GM18526 (cell line): ENCODE results near the gene UCHL5.

ENCODE experiments used
- POLR2A ChIP-seq: IDR thresholded peaks from 3 replicates; pipeline ENCODE4 v1.6.1; 2011; ENCODE audit not compliant: insufficient read length; ENCODE audit errors: extremely low read depth

Gene UCHL5

DNA sequence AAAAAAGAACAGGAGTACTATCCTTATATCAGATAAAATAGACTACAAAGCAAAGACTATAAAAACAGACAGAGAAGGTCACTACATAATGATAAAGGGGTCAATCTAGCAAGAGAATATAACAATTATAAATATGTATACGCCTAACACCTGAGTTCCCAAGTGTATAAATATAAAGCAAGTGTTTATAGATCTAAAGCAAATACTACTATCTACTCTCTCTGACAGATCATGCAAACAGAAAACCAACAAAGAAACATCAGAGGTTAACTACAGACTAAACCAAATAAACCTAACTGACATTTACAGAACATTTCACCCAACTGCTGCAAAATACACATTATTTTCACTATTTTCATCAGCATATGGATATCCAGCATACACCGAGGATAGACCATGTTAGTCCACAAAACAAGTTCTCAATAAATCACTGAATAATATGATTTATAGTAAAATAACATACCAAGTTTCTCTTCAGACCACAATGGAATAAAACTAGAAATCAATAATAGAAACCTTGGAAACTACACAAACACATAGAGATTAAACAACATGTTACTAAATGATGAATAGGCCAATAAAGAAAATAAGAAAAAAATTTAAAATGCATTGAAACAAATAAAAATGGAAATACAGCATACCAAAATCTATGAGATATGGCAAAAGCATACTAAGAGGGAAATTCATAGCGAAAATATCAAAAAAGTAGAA lies 22.7 kb downstream of the UCHL5 start:
- no peak for TF ChIP-seq POLR2A

DNA sequence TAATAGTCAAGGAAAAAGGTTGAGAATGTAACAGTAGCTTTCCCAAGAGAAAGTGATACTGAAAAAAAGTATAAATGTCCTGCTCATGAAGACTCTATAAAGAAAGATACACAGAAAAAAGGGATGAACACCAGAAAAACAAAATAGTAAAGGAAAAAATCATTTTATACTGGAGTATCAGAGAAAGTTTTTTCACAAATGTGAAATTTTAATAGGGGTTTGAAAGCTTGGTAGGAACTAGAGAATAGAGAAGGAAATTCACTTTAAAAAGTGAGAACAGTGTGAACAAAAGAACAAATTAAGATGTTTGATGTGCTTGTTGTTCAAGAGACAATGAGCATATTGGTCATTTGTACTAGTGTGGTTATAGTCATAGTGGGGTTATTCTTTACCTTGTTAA lies 25.6 kb downstream of the UCHL5 start:
- no peak for TF ChIP-seq POLR2A

DNA sequence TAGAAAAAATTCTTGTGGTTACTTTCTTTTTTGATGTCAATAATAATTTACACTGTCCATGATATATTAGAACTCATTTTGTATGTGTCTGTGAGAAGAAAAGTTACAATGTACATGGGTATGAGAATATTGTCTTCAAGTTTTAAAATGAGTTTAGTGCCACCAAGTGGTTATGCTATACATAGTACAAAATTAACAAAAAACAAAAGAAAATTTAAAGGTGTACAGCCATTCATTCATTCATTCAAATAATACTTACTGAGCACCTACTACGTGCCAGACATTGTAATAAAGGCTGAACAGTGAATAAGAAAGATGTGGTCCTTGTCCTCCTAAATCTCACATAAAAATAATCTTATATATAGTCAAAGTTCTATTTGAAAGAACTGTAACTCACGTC lies 27.7 kb downstream of the UCHL5 start:
- TF ChIP-seq POLR2A = no peak

DNA sequence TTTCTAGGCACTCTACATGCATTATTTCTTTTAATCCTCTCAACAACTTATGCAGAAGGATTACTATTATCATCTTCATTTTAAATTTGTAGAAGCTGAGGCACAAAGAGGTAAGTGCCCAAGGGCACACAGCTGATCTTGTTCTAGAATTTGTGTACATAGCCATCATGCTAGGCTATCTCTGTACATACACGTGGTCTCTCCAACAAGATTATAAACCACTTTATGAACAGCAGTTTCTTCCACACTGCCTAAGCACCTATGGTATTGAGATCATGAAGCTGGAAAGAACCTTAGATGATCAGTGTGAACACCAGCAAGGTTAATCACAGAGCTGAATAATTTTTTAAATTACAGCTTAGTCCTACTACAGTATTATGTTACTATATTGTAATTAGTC lies 28.9 kb downstream of the UCHL5 start:
- no peak for TF ChIP-seq POLR2A

DNA sequence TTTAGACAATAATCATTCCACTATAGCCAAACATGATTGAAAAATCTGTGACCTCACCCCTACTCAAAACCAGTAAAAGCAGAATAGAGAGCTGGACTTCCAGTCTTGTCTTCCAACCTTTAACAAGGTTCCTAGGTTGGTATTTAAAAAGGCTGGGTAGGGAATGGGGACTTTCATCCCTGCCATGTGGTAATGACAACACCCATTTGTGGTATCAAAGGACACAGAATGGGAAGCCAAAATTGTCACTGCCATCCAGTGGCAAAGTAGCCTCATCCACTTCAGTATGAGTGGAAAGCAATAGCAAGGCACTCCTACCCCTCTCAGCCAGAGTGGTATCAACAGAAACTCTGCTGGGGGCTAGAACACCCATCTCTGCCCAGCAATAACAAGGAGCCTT lies 33.9 kb downstream of the UCHL5 start:
- TF ChIP-seq POLR2A = no peak

DNA sequence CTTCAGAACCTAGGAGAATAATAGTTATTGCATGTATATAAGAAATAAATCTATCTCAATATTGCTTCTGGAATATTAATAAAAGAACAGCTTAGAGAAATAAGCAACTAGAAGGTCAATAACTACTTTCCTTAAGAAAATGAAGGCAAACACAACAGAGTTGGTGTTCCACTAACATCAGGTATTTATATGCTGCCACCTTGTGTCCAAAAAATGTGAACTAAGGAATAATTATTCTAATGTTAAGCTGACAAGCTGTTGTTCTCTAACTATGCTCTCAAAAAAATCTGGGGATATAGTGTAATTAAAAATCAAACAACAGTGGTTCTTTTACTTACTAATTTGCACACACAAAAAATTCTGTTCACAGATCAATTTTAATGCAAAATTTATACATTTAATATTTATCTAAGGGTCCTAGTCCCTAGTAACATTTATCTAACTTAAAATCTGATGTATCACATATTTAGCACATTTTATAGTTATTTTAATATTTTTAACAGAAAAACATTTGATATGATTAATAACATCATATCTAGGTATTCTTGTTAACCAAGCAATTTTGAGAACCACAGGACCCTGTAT lies 39.6 kb downstream of the UCHL5 start:
- no peak for TF ChIP-seq POLR2A

DNA sequence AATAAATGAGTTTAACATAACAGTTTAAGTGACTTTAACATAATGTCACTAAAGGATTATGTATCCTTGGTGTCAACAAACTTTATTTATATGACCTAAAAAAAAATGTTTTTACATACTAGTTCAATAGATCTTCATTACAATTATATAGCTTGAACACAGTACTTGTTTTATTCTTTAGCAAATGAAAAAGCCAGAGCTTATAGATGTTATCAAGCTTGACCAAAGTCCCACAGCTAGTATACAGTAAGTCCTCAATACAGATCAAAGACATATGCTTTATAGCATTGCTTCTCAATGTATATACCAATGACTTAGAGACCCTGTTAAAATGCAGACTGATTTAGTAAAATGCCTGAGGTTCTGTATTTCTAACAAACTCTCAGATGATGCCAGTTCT lies 42.4 kb downstream of the UCHL5 start:
- no peak for TF ChIP-seq POLR2A

DNA sequence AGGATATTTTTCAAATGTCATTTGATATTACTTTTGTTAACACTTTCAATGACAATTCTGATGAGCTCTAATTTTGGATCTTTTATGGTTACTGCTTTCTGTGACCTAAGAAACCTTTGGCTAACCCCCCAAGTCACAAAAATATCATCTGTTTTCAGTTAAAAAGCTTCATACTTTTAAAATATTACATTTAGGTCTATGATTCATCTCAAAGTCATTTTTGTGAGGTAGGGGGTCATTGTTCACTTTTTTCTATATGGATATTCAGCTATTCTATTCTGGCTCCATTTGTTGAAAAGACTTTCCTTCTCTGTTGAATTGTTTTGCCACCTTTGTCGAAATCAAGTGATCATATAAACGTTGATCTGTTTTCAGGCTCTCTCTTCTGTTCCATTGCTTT lies 44.8 kb downstream of the UCHL5 start:
- no peak for TF ChIP-seq POLR2A

DNA sequence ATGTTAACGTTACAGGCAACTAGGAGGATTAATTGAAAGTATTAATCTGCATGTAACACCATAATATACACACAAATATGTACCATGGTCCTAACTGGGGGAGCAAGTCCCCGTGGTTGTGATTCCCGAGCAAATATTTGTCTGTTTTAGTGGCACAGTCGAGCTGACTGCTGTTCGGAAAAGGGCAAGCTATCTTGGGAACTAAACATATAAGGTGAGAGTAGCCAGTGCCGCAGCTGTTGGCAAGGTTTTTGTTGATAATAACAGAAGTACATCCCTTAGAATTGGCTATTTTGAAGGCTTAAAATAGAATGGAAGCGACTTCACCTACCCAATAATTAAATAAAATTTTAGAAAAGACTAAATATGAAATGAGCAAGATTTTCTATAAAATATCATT lies 45.5 kb downstream of the UCHL5 start:
- no peak for TF ChIP-seq POLR2A

DNA sequence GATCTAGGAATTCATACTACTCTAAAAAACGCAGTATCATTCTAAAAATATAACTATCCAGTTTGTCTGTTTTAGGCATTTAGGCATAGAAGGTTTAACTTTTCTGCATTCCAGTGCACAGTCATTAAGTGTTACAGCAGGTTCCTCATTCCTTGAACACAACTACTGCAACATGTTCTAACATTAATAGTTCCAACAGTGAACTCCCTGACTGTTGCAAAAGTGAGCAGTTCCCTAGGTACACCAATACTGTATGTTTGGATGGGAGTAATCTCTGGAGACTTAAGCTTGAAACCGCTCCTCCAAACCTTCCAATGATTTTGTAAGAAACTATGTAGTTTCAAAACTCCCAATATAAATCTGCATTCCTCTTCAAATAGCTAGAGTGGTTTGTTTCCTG lies 46.2 kb downstream of the UCHL5 start:
- TF ChIP-seq POLR2A = no peak

DNA sequence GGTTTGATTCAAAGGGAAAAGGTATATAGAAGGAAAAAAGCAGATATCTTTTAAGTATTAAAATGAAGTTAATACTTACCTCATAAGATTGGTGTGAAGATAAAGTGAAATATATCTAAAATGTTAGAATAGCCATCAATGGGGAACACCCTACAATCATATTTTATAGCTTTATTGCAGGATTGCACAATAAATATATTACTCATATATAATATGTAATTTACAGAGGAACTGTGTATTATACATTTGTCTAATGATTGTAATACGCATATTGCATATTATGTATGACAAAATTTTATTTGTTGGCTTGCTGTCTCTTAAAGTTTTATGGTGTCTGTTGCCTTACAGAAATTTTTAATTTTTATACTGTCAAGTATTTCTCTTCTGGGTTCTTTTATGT lies 47.8 kb downstream of the UCHL5 start:
- no peak for TF ChIP-seq POLR2A

DNA sequence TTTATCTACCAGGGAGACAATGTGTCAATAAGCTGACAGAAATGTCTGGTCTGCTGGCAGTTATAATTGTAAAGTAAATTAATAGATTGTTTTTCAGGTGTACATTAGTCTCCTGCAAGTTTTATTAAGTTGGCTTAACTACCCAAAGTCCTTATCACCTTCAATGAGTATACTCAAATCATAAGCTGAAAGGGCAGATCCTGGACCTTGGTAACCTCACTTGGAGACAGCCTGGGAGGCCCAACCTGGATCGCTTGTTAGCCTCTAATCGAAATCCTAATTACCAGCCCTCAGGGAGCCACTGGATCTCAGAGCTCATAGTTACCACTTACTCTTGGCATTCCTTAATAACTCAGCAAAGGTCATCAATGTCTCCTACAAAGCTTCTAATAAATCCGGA lies 49.7 kb downstream of the UCHL5 start:
- TF ChIP-seq POLR2A = no peak

DNA sequence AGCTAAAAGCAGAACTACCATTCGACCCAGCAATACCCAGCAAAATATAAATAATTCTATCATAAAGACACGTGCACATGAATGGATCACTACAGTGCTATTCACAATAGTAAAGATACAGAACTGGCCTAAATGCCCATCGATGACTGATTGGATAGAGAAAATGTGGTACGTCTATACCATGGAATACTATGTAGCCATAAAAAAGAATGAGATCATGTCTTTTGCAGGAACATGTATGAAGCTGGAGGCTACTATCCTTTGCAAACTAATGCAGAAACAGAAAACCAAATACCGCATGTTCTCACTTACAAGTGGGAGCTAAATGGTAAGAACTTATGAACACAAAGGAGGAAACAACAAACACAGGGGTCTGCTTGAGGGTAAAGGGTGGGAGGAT lies 53.4 kb downstream of the UCHL5 start:
- no peak for TF ChIP-seq POLR2A

DNA sequence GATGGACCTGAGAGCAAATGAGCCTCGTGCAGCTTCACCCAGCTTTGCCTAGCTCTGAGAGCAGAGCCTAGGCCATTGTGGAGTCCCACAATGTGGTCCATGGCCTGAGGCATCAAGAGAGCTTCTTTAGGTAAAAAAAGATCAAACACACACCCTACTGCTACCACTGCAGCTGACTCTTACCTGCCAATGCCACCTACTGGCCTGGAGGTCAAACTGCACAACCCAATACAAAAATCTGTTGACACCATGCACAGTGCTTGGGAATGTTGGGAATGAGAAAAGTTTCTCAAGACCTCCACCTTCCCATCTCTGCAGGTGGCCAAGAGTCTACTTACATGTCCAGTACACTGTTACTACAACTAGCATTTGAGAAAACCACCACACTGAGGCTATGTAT lies 60.6 kb downstream of the UCHL5 start:
- no peak for TF ChIP-seq POLR2A

DNA sequence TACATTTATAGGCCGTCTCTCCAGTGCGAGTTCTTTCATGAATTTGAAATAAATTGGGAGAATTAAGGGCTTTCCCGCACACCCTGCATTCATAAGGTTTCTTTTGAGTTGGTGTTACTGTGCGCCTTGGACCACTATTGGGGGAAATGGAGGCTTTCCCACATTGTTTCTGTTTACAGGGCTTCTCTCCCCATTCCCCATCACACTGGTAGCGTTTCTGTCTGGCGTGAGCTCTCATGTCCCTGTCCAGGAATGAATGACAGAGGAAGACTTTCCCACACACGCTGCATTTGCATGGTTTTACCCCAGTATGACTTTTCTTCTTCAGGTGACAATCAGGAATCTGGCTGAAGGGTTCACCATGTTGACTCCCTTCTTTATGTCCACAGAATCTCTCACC lies 65.0 kb downstream of the UCHL5 start:
- no peak for TF ChIP-seq POLR2A

DNA sequence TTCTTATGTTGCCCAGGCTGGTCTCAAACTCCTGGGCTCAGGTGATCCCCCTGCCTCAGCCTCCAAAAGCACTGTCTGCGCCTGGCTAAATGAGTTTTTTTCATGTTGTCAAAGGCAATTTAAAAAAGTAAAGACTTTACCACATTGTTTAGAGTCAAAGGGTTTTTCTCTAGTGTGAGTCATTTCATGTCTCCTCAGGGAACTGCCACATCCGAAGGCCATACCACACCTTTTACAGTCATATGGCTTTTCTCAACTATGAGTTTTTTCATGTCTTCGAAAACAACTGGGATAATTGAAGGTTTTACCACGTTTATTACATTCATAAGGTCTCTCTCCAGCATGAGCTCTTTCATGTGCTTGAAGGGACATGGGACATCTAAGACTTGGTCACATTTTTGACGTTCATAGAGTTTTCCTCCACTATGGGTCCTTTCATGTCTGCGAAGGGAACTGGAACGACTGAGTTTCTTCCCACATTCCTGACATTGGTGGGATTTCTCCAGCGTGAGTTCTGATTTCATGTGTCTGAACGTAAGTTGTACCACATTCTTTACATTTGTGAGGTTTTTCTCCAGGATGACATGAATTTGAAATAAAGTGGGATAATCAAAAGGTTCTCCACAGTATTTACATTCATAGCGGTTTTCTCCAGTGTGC lies 65.6 kb downstream of the UCHL5 start:
- no peak for TF ChIP-seq POLR2A
